RCC 7860 (cell line): Measurements from ENCODE around the gene LENG9.

Experiments used
- DNase-seq: peaks from one replicate; pipeline ENCODE4 v3.0.0-alpha.2; 2015; ENCODE audit warnings: low spot score
- FAIRE-seq: peaks from 2 replicates; lab custom pipeline; 2012; peaks lifted over from hg19 to GRCh38; lab: Jason Lieb, UNC

LENG9 gene

DNA sequence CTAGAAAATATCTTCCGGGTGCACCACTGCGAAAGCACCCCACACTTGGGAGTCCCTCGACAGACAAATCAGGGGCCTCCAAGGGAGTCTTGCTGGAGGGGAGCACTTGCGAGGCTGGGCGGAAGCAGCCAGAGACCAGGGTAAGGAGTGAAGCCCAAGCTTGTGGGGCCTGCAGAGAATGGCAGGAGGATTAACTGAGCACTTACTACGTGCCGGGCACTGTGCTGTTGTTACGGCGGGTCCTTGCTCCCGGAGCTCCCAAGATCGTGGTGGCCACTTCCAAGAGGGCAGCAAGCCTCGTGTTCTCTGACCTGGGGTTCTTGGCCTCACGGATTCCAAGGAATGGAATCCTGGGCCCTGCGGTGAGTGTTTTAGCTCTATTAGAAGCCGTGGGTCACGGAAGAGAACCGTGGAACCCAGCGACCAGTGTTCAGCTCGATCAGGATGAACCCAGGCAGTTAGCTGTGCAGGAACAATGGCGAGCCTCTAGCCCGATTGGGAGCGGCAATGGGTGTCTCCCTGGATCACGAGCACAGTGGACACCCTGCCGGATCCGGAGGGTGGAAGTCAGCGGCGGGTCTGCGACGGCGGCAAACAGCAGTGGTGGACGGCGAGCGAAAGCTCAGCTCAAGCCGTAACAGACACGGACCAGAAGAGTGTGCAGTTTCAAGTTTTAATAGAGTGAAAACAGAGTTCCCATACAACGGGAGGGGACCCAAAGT is 38.8 kb downstream of the LENG9 start:
- DNase-seq = no peak
- FAIRE-seq = no peak

DNA sequence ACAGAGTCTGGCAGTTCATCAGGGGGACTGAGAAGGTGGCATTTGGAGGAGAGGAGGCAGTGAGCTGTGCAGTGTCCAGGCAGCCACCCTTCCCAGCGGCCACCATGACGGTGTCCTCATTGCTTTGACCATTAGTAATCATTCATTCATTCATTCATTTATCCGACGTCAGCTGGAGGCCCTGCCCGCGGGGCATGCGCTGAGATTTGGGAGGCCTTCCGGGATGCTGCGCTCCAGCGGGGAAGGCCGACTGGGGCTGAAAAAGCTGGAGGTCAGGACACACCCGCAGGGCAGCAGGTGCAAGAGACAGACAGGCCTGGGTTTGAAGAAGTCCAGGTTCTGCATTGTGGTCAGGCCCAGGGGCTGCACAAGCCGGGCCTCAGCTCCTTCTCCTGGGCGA is 39.4 kb downstream of the LENG9 start:
- FAIRE-seq = no peak
- no peak for DNase-seq

- DNase-seq = no peak
- no peak for FAIRE-seq
Observed at GRCh38 chr19:54422136-54422535, 41.4 kb downstream of the LENG9 start.

DNA sequence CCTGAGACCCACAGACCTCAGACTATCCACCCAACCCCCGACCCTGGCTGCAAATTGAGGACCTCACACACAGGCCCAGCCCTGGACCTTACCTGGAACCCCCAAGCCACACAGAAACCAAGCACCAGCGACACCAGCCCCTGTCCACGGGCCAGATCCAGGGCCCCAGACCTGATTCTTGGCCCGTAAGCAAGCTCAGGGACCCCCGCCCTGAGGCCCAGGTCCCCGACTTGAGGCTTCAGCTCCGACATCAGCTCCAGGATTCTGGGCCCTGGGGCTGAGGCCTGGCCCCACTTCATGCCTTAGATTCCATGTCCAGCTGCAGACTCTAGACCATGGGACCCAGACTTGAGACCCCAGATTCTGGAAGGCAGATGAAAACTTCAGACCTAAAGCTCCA is 42.1 kb downstream of the LENG9 start:
- FAIRE-seq (no peak), DNase-seq (no peak)

DNA sequence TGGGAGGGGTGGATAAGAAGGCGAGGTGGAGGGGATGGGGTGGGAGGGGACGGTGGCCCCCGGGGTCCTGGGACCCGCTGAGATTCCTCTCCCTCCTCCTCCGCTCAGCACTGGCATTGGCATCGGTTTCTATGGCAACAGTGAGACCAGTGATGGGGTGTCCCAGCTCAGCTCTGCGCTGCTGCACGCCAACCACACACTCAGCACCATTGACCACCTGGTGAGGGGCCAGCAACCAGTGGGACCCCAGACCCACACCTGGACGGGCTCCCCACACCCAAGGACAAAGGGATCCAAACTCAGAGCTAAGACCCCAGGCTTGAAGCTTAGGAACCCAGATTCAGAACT is 42.4 kb downstream of the LENG9 start:
- DNase-seq = no peak
- no peak for FAIRE-seq

DNA sequence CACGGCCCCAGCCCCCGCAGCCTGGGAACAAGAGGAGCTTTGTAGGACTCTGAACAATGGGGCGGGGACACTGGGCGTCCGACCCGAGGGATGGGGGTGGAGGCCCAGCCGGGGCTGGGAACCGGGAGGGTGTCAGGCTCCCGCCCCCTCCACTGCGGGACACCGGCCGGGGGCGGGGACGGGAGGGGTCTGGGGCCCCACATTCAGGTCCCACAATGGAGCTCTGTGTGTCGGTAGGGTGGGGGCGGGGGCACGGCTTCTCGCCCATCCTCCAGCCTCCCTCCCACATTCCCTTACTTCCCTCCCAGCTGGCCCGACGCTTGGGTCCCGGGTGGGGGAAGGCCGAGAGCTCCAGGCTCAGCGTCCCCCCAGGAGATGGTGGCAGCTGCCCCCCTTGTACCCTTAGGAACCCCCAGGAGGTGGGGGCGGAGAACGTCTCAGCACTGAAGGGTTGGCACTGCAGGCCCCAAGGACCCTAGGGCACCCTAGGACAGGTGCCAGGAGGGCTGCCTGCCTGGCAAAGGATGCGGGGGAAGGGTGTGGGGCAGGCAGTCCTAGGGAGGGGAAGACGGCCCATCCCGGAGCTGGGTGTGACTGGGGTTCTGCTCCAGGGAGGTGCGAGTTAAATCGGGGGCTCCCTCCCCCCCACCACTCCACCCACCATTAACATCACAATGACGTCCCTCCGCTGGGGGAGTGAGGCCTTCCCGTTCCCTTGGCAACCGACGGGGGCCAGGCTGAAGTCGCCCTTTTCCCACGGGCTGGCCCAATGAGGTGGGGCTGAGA is 43.0 kb downstream of the LENG9 start:
- DNase-seq (no peak), FAIRE-seq (no peak)

GRCh38 chr19:54420068-54420382 is 43.6 kb downstream of the LENG9 start:
- DNase-seq (no peak), FAIRE-seq (no peak)

GRCh38 chr19:54418930-54419800 is 44.4 kb downstream of the LENG9 start:
- DNase-seq (no peak), FAIRE-seq (no peak)

GRCh38 chr19:54418030-54418929 is 45.3 kb downstream of the LENG9 start:
- DNase-seq = no peak
- no peak for FAIRE-seq

DNA sequence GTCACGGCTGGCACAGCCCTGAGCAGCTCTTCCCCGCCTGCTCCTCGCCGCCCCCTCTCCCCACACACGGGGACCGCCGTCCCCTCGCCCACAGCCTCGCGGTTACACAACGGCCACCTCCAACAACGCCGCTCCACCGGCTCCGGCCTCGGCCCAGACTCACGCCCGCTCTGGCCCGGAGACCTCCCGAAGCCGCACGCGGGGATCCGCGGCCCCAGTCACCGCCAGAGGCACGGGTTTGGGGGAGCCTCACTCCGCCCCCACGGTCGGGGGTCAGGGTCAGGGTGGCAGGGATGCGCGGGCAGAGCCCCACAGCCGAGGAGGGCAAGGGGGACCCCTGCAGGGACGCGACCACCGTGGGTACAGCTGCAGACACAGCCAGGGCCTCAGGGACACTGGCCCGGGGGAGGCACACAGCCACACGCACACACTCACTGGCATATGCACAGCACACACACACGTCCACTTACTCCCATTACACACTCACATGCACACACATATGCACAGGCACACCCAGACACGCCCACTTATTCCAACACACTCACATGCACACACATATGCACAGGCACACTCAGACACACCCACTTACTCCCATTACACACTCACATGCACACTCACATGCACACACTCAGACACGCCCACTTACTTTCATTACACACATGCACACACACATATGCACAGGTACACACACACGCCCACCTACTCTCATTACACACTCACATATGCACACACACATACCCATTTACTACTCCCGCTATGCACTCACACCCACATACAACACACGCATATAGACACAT is 46.7 kb downstream of the LENG9 start:
- DNase-seq = no peak
- no peak for FAIRE-seq

- FAIRE-seq (no peak), DNase-seq (no peak)
Observed at GRCh38 chr19:54415901-54416673, 47.5 kb downstream of the LENG9 start.

GRCh38 chr19:54415208-54415900 is 48.2 kb downstream of the LENG9 start, which contains the start of gene TTYH1:
Gene TTYH1, plus strand, starts transcription at chr19:54415464. Its CDS starts 89 bp downstream, at chr19:54415553.
- DNase-seq (no peak), FAIRE-seq (no peak)

GRCh38 chr19:54414156-54414555 is 49.4 kb downstream of the LENG9 start:
- no peak for FAIRE-seq
- DNase-seq = no peak

DNA sequence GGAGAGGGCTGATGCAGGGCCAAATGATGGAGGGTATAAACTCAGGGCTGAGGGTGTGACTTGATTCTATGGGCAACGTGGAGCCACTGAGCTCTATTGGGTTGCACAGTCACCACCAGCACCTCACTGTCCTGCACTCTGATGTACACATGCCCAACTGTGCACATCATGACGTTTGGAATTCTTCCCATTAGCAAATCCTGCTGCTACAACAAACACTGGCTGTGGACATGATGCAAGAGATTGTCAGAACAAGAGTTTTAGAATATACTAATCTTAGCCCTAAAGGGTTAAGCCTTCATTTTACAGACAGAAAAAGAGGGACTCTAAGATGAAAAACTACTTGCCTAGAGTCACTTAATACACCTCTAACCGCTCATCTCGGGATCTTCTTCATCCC is 50.7 kb downstream of the LENG9 start:
- FAIRE-seq = no peak

More for the DNA sequence above, 50.7 kb downstream of the LENG9 start:
- DNase-seq = no peak
